Daoy (cell line): Measurements from ENCODE around the gene CCDC57. TPM values are rescaled to one million over a fixed set of nuclear protein-coding genes. Genes with fewer than 3 reads are reported as not detected.
"Not testable (repeated sequence)": the region's sequence is repeated elsewhere in the genome, so short reads cannot be mapped to it uniquely, and the experiment has no call there.

Experiments used
- DNase-seq: peaks from one replicate; pipeline ENCODE4 v3.0.0-alpha.2; 2015; ENCODE audit warnings: low read depth
- total RNA-seq: library from RNA; depleted of rRNA; stranded (reverse); fragments of >200 nt; shearing (Covaris generic); gene quantifications from 2 replicates; pipeline ENCODE4 v1.2.3, GENCODE V29; 2014

The CCDC57 gene
- total RNA-seq, 1 experiment from 2014 or later: 7.9 TPM

DNA sequence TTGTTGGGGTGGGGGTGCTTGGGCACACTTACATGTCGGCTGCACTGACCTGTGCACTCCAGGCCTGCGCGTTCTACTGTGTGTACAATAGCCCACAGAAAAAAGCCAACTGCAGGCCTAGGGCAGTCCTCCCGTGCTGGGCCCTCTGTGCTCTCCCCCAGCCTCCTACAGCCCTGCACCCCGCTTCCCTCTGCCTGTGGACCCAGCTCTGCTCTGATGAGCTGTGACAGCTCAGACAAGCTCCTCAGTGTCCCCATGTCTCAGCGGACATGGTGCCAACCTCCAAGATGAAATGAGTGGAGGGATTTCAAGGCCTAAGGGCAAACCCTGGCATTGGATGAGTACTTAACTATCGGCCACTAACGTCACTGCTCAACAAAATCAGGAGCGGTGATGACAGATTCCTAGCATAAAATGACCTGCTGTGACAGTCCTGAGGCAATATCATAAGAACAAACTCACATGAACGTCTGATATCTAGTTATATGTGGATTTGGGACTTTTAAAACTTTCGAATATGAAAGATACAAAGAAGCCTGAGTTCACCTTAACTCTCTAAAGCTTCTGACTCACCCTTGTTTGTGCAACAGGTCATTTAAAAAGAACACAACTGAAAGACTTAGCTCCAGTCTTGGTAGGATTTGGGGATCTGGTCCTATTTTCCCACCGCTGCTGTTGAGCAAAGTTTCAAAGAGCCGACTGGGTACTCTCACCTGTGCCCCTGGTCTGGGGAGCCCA lies 34.7 kb downstream of the CCDC57 start:
- no peak for DNase-seq

DNA sequence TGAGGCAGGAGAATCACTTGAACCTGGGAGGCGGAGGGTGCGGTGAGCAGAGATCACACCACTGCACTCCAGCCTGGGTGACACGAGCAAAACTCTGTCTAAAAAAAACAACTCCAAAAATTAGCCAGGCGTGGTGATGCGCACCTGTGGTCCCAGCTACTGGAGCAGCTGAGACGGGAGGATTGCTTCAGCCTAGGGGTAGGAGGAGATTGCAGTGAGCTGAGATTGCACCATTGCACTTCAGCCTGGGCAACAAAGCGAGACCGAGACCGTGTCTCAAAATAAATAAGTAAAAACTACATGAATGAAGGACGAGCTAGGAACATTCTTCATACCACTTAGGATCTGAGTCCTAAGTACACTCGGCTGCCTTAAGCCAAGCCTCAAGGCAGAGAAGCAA lies 35.4 kb downstream of the CCDC57 start:
- no peak for DNase-seq

GRCh38 chr17:82175951-82176350 lies 36.7 kb downstream of the CCDC57 start:
- no peak for DNase-seq

DNA sequence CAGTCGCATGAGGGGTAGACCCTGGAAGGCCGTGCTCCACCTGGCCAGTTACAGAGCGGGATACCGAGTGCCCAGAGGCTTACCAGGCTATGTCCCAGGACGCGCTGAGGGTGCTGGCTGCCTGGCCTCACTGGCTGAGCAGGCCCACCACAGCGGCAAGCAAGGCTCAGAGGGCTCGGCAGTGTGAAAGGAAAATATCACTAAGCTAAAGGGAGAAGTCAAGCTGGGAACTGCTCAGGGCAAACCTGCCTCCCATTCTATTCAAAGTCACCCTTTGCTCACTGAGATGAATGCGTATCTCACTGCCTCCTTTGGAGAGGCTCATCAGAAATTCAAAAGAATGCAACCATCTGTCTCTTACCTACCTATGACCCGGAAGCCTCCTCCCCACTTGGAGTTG lies 37.4 kb downstream of the CCDC57 start:
- DNase-seq: no peak

DNA sequence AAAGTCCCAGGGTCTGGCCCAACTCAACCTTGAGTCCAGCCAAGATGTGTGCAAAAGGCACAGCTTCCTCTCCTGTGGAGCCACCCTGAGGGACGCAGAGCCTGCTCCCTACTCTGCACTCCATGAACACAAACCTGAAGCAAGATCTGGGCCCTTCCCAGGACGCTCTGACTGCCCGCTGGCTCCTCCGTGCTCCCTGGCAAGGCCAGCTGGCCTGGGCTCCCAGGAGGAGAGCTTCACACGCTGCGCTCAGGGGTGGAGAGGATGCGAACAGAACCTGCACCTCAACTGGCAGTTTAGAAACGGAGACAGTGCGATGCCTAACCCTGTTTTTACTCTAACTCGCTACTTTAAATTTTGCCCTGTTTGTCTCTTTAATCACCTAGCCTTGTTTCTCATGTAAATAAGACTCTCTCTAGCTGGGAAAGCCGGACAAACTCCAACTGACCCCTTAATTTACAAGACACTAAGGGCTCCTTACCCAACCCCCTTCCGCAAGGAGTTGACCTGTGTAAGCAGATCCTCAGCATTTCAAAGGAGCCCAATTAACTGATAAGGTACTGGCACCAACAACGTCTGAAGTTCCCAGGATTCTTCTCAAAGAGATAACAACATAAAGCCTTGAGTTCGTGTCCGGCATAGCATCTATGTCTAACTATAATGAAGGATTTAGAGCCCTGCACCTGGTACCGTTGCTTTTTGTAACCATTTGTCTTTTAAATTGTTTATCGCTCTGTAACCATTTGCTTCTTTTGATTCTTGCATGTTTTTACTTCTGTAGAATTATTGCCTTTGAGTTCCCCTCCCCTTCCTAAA lies 38.4 kb downstream of the CCDC57 start:
- DNase-seq: not testable (repeated sequence)

DNA sequence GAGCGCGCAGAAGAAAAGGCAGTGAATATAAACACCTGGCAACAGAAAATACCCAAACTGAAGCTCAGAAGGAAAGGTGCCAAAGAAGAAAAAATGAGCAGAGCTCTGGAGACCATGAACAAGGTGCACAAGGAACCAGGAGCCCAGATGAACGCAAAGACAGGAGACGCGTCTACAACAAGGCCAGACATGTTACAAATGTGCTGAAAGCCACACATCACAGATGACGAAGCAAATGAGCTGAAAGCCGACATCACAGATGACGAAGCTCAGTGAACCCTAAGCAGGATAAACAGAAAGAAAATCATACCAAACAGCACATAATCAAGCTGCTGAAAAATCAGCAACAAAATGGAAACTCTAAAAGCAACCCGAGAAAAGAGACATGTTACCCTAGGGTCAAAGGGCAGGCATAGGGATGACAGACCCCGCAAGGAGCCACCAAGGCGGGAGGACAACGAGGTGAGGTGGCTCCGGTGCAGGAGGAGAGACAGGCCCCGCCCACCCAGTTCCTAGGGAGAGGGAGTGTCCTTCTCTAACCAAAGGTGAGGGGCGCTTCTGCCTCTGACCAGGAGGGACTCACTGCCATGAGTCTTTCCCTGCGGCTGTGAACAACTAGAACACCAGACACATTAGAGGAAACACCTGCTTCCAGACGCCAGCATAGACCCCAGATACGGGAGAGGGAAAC lies 39.1 kb downstream of the CCDC57 start:
- DNase-seq: no peak

GRCh38 chr17:82172486-82173160 lies 40.0 kb downstream of the CCDC57 start:
- no peak for DNase-seq

DNA sequence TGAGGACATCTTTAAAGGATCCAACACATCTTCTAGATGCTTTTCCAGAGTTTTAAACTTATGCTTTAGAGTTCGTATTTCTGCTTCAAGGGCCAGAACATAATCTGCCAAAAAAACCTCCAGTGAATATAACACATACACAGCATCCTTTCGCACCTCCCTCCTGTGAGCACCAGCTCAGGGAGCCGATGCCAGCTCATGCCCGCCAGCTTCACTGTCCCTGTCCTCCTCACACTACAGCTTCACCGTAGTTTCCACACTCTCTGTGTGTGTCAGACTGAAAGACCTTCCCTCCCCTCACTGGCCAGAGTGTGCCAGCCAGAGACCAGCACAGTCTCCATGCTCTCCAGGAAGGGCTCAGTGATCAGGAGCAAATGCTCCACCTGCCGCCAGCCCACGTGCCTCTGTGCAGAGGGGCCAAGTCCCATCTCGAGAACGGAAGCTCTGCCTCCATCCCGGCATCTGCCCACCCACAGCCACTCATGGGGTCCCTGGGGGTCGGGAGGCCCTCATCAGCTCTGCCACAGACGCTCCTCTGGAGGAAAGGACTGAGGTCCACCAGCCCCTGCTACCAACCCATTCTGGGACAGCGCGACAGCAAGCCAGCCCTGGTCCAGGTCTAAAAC lies 40.8 kb downstream of the CCDC57 start:
- no peak for DNase-seq

DNA sequence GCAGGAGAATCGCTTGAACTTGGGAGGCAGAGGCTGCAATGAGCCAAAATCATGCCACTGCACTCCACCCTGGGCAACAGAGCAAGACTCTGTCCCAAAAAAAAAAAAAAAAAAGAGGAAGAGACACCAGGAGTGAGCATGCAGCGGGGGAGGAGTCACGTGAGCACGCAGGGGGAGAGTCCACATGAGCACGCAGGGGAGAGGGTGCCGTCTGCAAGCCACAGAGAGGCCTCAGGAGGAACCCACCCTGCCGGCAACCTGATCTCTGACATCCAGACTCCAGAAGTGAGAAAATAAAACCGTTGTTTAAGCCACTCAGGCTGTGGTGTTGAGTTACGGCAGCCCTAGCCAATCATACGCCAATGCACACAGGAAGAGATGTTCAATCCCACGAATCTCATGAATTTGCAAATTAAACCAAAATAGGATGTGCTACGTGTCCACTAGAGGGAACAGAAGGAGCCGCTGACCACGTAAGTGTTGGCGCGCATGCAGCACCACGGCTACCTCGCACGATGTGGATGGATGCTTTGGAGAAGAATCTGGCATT lies 42.2 kb downstream of the CCDC57 start:
- no peak for DNase-seq

DNA sequence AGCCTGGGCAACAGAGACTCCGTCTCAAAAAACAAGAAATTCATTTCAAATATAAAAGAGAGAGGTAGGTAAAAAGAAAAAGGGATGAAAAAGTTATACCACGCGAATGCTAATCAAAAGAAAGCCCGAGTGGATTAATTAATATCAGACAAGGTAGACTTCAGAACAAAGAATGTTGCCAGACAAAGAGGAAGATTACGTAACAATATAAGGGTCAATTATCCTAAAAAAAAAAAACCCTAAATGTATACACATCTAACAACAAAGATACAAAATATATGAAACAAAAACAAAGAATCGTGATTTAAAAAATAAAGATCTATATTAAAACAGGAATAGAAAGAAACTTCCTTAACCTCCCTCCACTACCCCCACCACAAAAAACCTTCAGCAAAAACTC lies 44.1 kb downstream of the CCDC57 start:
- DNase-seq: no peak

- no peak for DNase-seq
Observed at GRCh38 chr17:82167028-82167427, 45.6 kb downstream of the CCDC57 start.

- no peak for DNase-seq
Observed at GRCh38 chr17:82164853-82165252, 47.8 kb downstream of the CCDC57 start.

DNA sequence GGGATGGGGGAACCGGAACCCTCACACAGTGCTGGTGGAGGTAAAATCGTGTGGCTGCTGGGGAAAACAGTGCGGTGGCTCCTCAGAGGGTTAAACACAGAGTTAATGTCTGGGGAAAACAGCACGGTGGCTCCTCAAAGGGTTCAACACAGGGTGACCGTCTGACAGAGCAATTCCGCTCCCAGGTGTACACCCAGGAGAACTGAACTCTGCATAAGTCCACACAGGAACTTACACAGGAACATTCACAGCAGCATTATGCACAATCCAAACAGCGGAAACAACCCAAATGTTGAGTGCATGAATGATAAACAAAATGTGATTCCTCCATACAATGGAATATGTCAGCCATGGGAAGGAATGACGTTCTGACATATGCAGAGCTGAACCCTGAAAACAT lies 51.4 kb downstream of the CCDC57 start:
- DNase-seq: no peak

GRCh38 chr17:82160075-82160474 lies 52.6 kb downstream of the CCDC57 start:
- no peak for DNase-seq

DNA sequence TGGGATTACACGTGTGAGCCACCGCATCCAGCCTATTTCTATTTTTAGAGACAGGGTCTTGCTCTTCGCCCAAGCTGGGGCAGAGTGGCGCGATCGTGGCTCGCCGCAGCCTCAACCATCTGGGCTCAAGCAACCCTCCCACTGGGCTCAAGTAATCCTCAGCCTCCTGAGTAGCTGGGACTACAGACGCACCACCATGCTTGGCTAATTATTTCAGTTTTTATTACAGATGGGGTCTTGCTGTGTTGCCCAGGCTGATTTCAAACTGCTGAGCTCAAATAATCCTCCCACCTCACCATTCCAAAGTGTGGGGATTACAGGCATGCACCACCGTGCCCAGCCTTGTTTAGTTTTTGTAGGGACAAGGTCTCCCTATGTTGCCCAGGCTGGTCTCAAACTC lies 53.8 kb downstream of the CCDC57 start:
- DNase-seq: no peak

DNA sequence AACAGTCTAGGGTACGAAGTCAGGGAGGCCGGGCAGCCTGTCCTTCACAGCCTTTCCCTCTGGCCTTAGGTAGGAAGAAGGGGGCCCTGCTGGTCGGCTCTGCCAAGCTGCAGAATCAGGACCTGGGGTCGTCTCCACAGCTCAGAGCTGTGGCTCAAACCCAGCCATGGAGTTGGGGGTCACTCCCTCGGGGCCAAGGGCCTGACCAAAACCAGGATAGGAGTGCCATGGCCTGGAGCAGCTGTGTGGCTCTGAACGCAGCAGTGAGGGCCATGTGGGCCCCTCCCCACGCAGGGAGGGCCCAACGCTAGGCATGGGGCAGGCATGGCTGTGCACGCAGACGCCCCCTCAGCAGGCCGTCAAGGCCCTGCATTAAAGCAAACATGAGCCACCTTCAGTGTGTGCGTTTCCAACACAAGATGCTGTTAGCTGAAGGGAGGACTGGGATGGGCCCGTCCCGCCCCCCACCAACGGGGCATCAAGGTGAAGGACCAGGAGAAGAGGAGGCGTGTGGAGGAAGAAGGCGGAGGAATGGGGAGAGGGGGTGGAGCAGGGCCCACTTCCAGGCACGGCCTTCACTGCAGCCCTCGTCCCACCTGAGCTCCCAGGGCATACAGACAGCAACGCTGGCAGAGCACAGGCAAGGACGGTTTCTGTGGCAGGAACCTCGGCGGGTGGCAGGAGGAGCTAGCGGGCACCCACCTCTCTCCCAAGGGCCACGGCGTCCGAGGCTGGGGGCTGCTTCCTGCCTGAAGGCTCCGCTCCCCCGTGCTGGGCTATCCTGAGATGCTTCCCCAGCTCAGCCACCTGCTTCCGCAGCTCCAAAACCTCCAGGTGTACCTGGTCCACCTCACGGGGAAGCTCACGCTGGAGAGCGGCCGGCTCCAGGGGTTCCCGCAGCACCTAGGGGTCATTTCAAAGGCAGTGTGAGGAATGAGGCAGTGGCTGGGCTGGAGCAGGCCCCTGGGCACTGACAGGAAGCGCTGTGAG lies 55.3 kb downstream of the CCDC57 start:
- no peak for DNase-seq

DNA sequence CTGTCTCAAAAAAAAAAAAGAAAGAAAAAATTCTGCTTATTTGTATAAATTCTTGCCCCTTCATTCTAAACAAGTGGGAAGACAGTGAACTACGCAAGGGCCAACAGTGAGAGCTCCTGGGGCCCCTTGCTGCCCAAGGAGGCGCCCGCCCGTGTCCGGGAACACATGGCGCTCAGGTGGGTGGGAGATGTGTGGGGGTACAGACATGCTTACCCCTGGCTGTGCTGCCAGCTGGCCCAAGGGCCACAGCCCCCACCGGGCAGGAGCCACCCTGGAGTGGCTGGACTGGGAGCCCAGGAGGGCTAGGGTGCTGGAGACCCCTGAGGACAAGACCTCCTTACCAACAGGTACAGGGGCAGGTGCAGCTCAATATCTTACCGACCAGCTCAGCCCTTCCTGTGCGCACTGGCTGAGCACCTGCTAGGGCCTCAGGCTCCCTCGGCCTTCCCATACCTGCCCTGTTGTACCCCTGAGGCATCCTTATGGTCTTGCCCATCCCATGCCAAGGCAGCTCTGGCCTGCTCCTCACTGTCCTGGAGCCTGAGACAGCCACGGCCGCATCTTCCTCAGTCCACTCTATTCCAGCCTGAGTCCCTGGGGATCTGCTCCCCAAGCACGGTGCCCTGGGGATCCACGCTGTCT lies 56.2 kb downstream of the CCDC57 start:
- no peak for DNase-seq

DNA sequence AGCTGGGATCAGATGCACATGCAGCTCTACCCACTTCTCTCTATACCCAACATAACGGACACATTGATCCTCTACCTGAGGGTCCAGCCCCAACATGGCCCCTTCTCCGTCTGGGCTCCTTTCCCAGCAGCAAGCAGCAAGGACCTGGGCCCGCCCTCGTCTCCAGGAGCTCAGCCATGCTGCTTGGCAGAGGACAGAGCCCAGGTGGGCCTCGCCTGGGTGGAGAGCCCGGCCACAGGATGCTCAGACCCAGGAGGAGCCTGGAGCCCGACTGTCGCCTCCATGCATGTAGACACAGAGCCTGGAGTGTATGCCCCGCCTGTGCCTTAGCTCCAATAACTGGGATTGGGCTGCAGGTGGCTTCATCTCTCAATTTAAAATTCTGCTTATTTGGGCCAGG lies 57.0 kb downstream of the CCDC57 start:
- DNase-seq: no peak

- no peak for DNase-seq
Observed at GRCh38 chr17:82154881-82155331, 57.7 kb downstream of the CCDC57 start.
